Upper lobe of left lung (tissue), 4 donors: ENCODE results near the gene DCTN3.

ENCODE experiments used
- CTCF ChIP-seq, 6 experiments: fragments of 450-650 bp in 4 of 6; fragments of 200-600 bp in 2 of 6; sonication (generic) in 2 of 6; IDR thresholded peaks; one replicate each; pipeline ENCODE4 v1.5.1; 2016 to 2019; ENCODE audit warnings: antibody characterized with exemption in 6 of 6
- EP300 ChIP-seq, 4 donors: sonication (generic); formaldehyde crosslinking; IDR thresholded peaks; one replicate each; pipeline ENCODE4 v1.5.1; 2017; ENCODE audit warnings: antibody characterized with exemption in 4 of 4, control low read depth in 2 of 4
- POLR2AphosphoS5 ChIP-seq, 2 donors: sonication (generic); formaldehyde crosslinking; IDR thresholded peaks; one replicate each; pipeline ENCODE4 v1.5.1; 2017; ENCODE audit warnings: antibody characterized with exemption in 2 of 2

GRCh38 chr9:34572092-34572491, 48.2 kb downstream of the DCTN3 start:
- TF ChIP-seq EP300 (IDR thresholded peaks at IDR 0.05) (no peak), CTCF (IDR thresholded peaks at IDR 0.05) (no peak), POLR2AphosphoS5 (IDR thresholded peaks at IDR 0.05) (no peak)
